ENCODE measurements around the gene AP4B1. TPM values are rescaled to one million over a fixed set of nuclear protein-coding genes. Genes with fewer than 3 reads are reported as not detected.

The AP4B1 gene
- total and polyA plus RNA-seq, 2 donors (not counting 1 experiment from before 2014, with no cell fraction given) = 52.2 to 55.2 TPM

DNA sequence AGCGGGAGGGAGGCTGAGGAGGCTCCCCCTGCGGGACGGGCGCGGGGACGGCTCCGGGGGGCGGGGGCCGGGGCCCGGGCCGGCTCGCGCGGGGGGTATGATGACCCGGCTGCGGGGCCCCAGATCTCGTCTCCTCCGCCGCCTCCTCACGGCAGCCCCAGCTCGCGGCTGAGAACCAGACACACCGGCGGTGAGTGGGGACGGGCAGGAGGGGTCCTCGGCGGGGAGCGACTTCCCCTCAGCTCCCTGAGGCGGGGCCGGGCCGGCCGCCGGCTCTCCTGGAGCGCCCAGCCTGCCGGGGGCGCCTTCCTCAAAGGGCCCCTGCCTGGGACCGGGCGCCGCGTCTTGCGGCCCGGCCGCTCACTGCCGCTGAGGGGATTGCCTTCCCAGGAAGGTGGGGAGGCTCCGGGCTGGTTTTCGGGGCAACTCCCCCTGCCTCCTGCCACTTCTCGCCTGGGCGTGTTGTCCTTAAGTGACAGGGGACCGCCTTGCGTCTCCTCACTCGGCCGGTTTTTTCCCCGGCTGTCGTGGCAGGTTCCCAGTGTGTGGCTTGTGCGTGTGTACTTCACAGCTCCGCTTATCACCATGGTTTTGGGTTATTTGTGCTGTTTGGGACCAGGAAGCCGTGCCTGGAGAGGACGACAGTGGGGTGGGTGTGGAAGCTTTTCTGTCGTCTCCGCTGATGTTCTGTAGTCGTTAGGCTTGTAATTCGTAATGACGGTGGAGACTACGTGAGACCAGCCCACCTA lies 25.3 kb upstream of the AP4B1 start:
- Histone ChIP-seq H3K9me3 (ENCODE audit: control extremely low read depth in 1 of 3, control insufficient read depth in 2 of 3, insufficient read depth in 1 of 3, low read length in 2 of 3) (no peaks in the 10 kb centered on the region), H3K4me3 (ENCODE audit: control extremely low read depth in 1 of 5, extremely low read depth in 1 of 5, insufficient read depth in 1 of 5, low read depth in 2 of 5, low read length in 4 of 5) (peak overlapping the region; percentile 76 to 90 (median 86)), H3K79me2 (ENCODE audit: control insufficient read depth, insufficient read depth, low read length) (peaks cover 52% of the 10 kb centered on the region), H3K9ac (ENCODE audit: low read length) (peak overlapping the region; percentile 99), H2AFZ (ENCODE audit: insufficient read depth, low read depth, low read length, poor library complexity, severe bottlenecking) (peak overlapping the region; percentile 93), H3K4me2 (replicated peaks; ENCODE audit: low read depth, low read length, poor library complexity, severe bottlenecking) (peak overlapping the region; percentile 85), H3K27me3 (replicated peaks in 1 of 4; ENCODE audit: control extremely low read depth in 1 of 4, control insufficient read depth in 3 of 4, insufficient read depth in 4 of 4, low read length in 3 of 4) (no peaks in the 10 kb centered on the region), H4K20me1 (ENCODE audit: control insufficient read depth, insufficient read depth, low read length, poor library complexity, severe bottlenecking) (peaks cover 31% of the 10 kb centered on the region), H3K4me1 (ENCODE audit: control insufficient read depth in 2 of 2, insufficient read depth in 2 of 2, low read length in 2 of 2) (peaks cover 36 to 40% of the 10 kb centered on the region in 2 donors), H3K36me3 (replicated peaks in 1 of 2; ENCODE audit: control extremely low read depth in 1 of 2, control insufficient read depth in 1 of 2, extremely low read depth in 1 of 2, insufficient read depth in 2 of 2, low read length in 1 of 2) (no peaks in the 10 kb centered on the region), H3K27ac (ENCODE audit: low read length in 2 of 2) (peak overlapping the region; percentile 90 to 99)
- 1% methylated on average over 61 of the region's 64 CpGs for WGBS (ENCODE audit: insufficient coverage)
- no peak for TF ChIP-seq EZH2 (IDR thresholded peaks at IDR 0.05; ENCODE audit: borderline replicate concordance, insufficient read depth, low read depth, low read length, poor library complexity, severe bottlenecking)
- CTCF ChIA-PET = interaction anchor here (0.8 to 7.2 kb wide), 12 partner anchors 9 to 857 kb away, joined by 3 to 94 read pairs (median 4); partner anchors contain the start of genes AP4B1, DCLRE1B, LRIG2 and PHTF1
- Mint-ChIP-seq H3K27ac (peak overlapping the region; percentile 94), H3K27me3 (no peaks in the 10 kb centered on the region), H3K4me1 (peaks cover 52% of the 10 kb centered on the region), H3K4me3 (peak overlapping the region; percentile 97), H3K9me3 (ENCODE audit: insufficient read depth) (no peaks in the 10 kb centered on the region)
- POLR2A ChIA-PET = interaction anchor here (1.1 to 3.5 kb wide), 3 partner anchors 25 to 118 kb away, joined by 3 to 50 read pairs (median 4); partner anchors contain the start of genes AP4B1, DCLRE1B and RSBN1
- DNase-seq (peak; percentile 83), ATAC-seq (ENCODE audit: low read depth) (peak; percentile 39)
- intact Hi-C loops (cut with micrococcal nuclease) = loop anchor here (1.0 to 2.0 kb wide), 9 partner anchors 25 to 973 kb away; partner anchors contain the start of genes BCAS2, DCLRE1B, LRIG2 and PHTF1

DNA sequence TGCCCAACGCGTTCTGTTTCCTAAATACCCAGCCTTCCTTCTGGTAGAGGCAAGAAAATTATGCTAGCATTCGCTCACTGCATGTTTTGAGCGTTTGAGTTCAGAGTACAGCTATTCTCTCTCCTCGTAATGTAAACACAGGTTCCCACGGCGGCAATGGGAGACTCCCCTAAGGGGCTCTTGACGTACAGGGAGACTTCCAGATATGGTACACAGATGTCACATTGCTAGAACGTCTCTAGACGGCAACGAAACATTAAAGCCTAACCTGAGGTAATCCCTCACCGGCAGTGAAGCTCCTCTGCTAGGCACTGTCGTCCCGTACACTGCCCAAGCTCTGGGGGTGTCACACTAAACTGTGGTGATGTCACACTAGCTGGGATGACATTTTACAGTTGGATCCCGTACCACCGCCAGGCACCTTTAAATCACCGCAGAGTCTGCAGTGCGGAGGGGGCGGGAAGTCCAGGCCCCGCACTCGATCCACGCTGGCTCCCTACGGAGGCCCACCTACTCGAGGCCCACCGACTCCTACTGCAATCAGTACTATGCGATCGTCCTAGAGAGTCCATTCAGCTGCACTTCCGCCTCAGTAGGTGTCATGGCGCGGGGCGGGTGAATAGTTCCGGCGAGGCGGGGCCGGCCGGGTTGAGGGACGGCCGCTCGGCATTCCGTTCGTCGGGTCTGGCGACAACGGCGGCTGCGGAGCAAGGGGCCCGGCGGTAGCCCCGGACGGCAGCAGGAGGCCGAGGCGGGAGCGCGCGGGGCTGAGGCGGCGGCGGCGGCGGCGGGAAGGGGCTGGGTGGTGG lies 24.5 kb upstream of the AP4B1 start, which contains the start of gene HIPK1:
Gene HIPK1 (plus strand): TSS at position 384 of the 809 bp plus-strand sequence.
- peak; percentile 96 for DNase-seq
- Histone ChIP-seq H3K27me3 (replicated peaks in 1 of 4; ENCODE audit: control extremely low read depth in 1 of 4, control insufficient read depth in 3 of 4, insufficient read depth in 4 of 4, low read length in 3 of 4) (no peaks in the 10 kb centered on the region), H3K9ac (ENCODE audit: low read length) (peak within 1 kb of the TSS; percentile 99), H3K36me3 (replicated peaks in 1 of 2; ENCODE audit: control extremely low read depth in 1 of 2, control insufficient read depth in 1 of 2, extremely low read depth in 1 of 2, insufficient read depth in 2 of 2, low read length in 1 of 2) (no peaks in the 10 kb centered on the region), H3K9me3 (ENCODE audit: control extremely low read depth in 1 of 3, control insufficient read depth in 2 of 3, insufficient read depth in 1 of 3, low read length in 2 of 3) (no peaks in the 10 kb centered on the region), H3K4me2 (replicated peaks; ENCODE audit: low read depth, low read length, poor library complexity, severe bottlenecking) (peak within 1 kb of the TSS; percentile 85), H3K4me3 (ENCODE audit: control extremely low read depth in 1 of 5, extremely low read depth in 1 of 5, insufficient read depth in 1 of 5, low read depth in 2 of 5, low read length in 4 of 5) (peak within 1 kb of the TSS; percentile 76 to 92 (median 86)), H4K20me1 (ENCODE audit: control insufficient read depth, insufficient read depth, low read length, poor library complexity, severe bottlenecking) (peaks cover 24% of the 10 kb centered on the region), H3K4me1 (ENCODE audit: control insufficient read depth in 2 of 2, insufficient read depth in 2 of 2, low read length in 2 of 2) (peaks cover 33 to 35% of the 10 kb centered on the region in 2 donors), H3K79me2 (ENCODE audit: control insufficient read depth, insufficient read depth, low read length) (peaks cover 45% of the 10 kb centered on the region), H2AFZ (ENCODE audit: insufficient read depth, low read depth, low read length, poor library complexity, severe bottlenecking) (peak within 1 kb of the TSS; percentile 93), H3K27ac (ENCODE audit: low read length in 2 of 2) (peak within 1 kb of the TSS; percentile 98 to 99)
- H3K9me3 Mint-ChIP-seq (ENCODE audit: insufficient read depth) = no peaks in the 10 kb centered on the region
- intact Hi-C loops (cut with micrococcal nuclease) = loop anchor here (1.0 to 2.0 kb wide), 9 partner anchors 24 to 972 kb away; partner anchors contain the start of genes BCAS2, DCLRE1B, LRIG2 and PHTF1
- ChIA-PET CTCF (interaction anchor here (0.8 to 7.2 kb wide), 12 partner anchors 9 to 856 kb away, joined by 3 to 94 read pairs (median 4); partner anchors contain the start of genes AP4B1, DCLRE1B, LRIG2 and PHTF1), POLR2A (interaction anchor here (0.9 to 3.5 kb wide), 4 partner anchors 24 to 118 kb away, joined by 3 to 50 read pairs (median 4); partner anchors contain the start of genes AP4B1, DCLRE1B and RSBN1)
- H3K4me3 Mint-ChIP-seq = peak within 1 kb of the TSS; percentile 100
- H3K27me3 Mint-ChIP-seq = no peaks in the 10 kb centered on the region
- ATAC-seq (ENCODE audit: low read depth) = peak; percentile 75
- WGBS (ENCODE audit: insufficient coverage) = under 1% methylated on average over 60 of the region's 61 CpGs
- H3K27ac Mint-ChIP-seq = peak within 1 kb of the TSS; percentile 100
- TF ChIP-seq EZH2 (IDR thresholded peaks at IDR 0.05; ENCODE audit: borderline replicate concordance, insufficient read depth, low read depth, low read length, poor library complexity, severe bottlenecking) = no peak
- TF ChIP-seq, protein P1, sequence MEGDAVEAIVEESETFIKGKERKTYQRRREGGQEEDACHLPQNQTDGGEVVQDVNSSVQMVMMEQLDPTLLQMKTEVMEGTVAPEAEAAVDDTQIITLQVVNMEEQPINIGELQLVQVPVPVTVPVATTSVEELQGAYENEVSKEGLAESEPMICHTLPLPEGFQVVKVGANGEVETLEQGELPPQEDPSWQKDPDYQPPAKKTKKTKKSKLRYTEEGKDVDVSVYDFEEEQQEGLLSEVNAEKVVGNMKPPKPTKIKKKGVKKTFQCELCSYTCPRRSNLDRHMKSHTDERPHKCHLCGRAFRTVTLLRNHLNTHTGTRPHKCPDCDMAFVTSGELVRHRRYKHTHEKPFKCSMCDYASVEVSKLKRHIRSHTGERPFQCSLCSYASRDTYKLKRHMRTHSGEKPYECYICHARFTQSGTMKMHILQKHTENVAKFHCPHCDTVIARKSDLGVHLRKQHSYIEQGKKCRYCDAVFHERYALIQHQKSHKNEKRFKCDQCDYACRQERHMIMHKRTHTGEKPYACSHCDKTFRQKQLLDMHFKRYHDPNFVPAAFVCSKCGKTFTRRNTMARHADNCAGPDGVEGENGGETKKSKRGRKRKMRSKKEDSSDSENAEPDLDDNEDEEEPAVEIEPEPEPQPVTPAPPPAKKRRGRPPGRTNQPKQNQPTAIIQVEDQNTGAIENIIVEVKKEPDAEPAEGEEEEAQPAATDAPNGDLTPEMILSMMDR (IDR thresholded peaks at IDR 0.05) = no peak
- peaks cover 49% of the 10 kb centered on the region for H3K4me1 Mint-ChIP-seq
